C4-2B (cell line): Measurements from ENCODE around the gene ZDHHC4.

Source experiments
- ZFX ChIP-seq: fragments of 450-650 bp; IDR thresholded peaks from 2 replicates; pipeline ENCODE4 v1.6.1; 2017
- TF ChIP-seq, protein P1 (sequence below): fragments of 450-650 bp; conservative IDR thresholded peaks from 2 replicates; pipeline ENCODE4 v1.5.1; 2017; ENCODE audit warnings: mild to moderate bottlenecking

- TF ChIP-seq, protein P1, sequence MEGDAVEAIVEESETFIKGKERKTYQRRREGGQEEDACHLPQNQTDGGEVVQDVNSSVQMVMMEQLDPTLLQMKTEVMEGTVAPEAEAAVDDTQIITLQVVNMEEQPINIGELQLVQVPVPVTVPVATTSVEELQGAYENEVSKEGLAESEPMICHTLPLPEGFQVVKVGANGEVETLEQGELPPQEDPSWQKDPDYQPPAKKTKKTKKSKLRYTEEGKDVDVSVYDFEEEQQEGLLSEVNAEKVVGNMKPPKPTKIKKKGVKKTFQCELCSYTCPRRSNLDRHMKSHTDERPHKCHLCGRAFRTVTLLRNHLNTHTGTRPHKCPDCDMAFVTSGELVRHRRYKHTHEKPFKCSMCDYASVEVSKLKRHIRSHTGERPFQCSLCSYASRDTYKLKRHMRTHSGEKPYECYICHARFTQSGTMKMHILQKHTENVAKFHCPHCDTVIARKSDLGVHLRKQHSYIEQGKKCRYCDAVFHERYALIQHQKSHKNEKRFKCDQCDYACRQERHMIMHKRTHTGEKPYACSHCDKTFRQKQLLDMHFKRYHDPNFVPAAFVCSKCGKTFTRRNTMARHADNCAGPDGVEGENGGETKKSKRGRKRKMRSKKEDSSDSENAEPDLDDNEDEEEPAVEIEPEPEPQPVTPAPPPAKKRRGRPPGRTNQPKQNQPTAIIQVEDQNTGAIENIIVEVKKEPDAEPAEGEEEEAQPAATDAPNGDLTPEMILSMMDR = no peak
- TF ChIP-seq ZFX = no peak
Measured at GRCh38 chr7:6590645-6591110, 13.4 kb downstream of the ZDHHC4 start.
